Ecto neural progenitor cell (in vitro differentiated cells): ENCODE results near the gene LIPA.

Experiments
- DNase-seq: peaks from one replicate; pipeline ENCODE4 v3.0.0-alpha.2; 2018; ENCODE audit warnings: low spot score

The LIPA gene

DNA sequence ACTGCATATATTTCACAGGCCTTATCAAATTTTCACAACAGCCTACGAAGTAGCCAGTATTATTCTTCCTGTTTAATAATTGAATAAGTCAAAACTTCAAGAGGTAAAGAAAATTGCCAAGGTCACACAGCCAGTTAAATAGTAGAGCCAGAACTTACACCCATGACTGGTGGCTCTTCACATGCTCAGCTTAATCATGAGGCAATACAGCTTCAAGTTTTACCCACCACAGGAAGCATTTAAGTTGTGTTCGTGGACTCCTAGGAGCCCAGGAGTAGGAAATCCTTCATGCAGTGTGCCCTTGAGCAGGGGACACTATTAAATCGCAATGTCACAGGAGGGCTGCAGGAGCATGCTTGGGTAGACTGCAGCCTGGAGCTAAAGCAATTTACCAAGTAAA is 11.1 kb downstream of the LIPA start:
- DNase-seq: no peak

DNA sequence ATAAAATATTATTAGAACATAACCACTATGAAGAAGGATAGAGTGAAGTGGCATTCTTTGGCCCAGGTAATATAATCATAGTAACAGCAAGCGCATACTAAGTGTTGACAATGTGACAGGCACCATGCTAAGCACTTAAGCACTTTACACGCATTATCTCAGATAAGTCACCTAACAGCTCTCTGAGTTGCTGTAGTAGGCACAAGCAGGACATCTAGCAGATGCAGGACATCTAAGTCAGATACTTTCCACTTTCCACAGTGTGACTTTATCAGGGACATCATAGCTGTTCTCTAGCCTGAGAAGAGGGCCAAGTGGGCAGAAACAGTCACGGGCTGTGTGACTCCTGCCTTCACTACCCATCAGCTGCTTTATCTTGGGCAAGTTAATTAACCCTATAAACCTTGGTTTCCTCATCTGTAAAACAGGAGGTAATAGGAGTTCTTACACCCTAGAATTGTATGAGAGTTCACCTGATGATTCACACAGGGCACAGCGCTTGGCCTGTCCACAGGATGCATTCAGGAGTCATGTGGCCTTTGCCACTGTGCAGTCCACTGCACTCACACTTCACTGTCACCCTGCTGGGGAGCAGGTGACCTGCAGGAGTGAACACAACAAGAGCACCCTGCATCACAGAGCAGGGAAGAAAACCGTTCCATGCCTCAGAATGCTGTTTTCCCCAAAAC is 12.5 kb downstream of the LIPA start:
- no peak for DNase-seq

DNA sequence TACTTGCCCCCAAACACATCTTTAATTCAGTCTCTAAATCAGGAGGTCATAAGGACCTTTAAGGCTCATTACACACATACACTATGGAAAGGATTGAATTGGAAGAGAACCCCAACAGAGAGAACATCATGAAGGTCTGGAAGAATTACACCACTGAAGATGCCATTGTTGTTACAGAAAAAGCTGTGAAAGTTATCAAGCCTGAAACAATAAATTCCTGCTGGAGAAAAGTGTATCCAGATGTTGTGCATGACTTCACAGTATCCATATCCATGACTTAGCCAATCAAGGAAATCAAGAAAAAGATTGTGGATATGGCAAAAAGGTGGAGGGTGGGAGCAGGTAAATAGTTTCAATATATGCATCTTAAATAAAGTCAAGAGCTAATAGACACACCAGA is 13.7 kb downstream of the LIPA start:
- no peak for DNase-seq

DNA sequence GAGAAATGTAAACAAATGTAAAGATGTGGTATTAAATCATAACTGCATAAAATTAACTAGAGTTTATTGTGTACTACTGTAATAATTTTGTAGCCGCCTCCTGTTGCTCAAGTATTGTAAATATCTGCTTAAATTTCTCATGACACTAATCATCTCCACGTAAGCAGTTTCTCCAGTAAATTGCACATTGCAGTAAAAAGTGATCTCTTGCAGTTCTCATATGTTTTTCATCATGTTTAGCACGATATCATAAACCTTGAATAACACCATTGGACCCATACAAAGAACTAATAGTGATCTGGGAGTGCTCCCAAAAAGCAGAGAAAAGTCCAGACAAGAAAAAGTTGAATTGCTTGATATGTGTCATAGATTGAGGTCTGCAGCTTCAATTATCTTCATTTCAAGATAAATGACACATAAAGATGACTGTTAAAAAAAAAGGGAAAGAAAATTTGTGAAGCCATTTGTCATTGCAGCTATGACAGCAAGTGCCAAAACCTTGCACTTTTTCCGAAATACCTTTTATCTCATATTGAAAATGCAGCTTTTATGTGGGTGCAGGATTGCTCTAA is 15.3 kb downstream of the LIPA start:
- no peak for DNase-seq

DNA sequence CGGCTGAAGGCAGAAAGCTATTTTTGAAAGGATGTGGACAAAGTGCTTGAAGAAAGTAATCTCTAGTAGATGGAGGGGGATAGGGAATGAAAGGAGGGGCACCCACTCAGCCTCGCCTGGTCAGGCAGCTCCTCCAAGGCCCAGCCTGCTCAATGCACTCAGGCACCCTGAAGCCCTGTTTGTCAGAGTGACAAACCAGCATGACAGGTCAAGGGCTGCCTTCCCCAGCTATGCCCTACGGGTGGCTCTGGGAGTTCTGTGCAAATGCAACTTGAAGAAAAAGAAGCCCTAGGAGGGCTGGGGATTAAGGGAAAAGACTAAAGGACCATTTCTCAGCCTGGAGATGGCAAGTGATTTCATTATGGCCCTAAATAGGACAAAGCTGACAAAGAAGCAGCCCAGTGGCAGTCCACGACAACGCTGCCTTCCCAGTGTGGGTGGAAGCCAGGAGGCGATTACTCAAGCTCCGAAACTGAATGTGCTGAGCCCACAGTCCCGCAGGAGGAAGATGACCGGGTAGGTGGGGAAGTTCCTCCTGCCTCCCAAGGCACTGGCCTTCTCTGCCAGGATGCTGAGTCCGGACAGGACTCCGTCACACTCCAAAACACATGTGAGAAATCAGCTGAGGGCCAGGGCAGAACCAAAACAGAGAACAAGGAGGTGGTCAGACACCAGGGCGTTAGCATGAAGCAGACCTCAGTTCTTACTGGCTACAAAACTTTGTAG is 16.3 kb downstream of the LIPA start:
- DNase-seq: no peak

DNA sequence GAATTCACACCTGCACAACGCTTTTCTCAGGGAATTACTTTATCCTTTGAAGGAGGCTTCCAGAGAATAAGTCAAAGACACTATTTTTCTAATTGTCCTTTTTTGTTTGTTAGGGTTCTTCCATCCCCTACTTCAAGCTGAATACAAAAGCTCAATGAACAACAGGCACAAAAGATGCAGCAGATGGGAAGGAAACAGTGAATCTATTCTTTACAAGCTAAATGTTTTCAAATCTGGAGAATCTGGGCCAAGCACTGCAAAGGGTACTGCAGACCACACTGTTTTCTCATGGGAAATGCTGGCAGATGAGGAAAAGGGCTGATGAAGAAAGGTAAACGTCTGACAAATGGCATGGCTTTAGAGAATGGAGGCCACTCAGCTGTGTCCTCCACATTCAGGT is 18.5 kb downstream of the LIPA start:
- DNase-seq: no peak

DNA sequence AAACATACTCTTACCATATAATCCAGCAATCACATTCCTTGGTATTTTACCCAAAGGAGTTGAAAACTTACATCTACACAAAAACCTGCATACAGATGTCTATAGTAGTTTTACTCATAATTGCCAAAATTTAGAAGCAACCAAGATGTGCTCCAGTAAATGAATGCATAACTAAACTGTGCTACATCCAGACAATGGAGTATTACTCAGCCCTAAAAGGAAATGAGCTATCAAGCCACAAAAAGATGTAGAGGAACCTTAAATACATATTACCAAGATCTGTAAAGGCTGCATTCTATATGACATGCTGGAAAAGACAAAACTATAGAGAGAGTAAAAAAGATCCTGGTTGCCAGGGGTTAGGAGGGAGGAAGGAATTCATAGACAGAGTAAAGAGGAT is 22.6 kb downstream of the LIPA start:
- no peak for DNase-seq

DNA sequence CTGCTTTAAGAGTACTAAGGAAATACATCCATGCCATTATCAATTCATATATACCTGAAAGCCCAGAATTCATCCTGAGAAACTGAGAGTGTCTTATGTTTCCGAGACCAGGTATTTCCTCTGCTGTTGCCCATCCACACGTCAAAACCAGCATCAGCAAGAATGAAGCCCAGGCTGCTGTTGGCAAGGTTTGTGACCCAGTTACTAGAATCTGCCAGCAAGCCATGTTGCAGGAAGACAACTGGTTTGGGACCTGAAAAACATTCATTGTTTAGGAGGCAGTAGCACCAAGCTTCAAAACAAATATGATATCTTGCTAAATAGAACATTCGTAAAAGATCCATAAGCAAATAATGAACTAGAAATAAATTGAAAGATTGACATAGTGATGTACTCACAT is 23.4 kb downstream of the LIPA start:
- DNase-seq: no peak

DNA sequence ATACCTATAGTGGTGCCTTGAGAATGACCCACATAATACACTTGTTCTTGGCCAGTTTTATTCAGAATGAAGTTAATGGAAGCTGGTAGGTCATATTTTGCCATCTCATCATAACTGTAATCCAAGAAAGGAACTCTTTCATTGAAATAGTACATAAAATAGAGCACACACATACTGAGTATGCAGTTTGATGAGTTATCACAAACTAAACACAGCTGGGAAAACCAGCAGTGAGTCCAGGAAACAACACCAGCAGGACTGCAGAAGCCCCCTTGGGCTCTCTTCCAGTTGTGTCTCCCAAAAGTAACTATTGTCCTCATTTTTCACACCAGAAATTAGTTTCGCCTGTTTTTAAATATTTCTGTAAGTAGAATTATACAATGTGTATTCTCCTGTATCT is 24.7 kb downstream of the LIPA start:
- no peak for DNase-seq

DNA sequence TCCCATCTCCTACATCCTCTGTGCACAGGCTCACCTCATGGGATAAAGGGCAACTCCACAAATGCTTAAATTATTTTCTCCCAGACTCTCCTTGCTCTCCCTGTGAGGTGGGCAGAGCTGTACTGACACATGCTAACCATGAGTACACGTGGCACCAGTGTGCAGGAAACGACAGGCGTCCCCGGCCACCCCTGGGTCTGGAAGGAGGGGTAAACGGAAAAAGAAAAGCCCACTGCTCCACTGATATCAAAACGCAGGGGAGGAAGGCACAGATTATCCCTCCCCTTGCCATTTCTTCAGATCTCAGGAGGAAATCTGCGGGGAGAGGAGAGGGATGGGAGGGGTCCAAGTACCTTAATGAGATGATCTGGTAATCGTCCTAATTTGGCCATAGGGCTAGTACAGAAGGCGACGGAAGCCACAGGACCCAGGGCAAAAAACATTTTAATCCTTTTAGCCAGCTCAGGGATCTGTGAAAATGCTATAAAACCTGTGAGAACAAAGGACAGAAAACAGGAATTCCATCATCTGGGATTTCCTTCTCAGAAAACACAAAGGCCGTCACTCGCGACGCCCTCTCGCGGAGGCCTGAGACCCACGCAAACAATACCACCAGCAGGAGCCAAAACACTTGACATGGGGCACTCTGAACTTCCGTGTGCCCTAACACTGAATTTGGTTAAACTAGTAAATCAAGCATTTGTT is 26.7 kb downstream of the LIPA start:
- DNase-seq: no peak

DNA sequence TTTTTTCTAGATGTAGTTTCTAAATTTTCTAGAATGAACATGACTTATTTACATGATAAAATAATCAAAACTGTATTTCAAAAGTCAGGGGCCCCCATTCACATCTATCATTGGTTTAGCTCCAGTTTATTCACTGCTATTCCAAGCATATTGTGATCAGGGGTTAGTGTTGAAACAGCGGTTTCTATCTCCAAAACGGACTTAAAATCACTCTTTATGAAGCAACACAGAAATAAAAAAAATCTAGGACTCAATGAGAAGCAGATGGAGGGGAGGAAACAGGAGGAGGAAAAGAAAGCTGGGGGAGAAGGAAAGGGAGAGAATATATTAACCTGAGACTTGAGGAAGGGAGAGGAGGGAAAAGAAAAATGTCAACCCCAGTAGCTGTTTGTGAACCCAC is 29.7 kb downstream of the LIPA start:
- DNase-seq: no peak

DNA sequence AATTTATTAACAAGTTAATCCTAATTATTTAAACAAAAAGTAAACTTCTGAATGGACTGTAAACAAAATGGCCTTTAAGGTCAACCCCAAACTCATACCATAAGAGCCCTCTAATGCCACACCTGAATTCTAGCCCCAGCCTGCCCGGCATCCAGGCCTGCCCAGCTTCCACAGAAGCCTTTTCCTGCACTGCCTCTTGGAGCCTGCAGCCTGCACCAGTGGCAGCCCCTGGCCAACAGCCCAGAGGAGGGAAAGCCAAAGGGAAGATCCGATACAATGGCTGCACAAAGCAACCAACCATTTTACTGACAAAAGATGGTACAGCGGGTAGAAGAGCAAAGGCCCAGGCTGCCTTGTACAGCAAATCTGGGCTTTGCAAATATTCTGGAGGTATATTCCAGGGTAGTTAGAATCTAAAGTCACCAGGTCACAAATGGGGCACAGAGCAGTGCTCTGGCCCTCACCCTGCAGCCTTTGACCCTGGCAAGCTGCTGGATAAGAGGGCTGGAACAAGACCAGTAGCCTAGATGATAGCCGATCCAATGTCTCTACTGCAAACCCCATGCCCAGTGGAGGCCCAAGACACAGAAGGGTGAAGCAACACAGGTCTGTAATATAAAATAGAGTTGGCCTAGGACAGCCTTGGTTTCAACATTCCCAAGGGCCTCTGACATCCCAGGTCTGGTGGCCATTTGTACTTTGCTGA is 31.9 kb downstream of the LIPA start:
- DNase-seq: no peak

DNA sequence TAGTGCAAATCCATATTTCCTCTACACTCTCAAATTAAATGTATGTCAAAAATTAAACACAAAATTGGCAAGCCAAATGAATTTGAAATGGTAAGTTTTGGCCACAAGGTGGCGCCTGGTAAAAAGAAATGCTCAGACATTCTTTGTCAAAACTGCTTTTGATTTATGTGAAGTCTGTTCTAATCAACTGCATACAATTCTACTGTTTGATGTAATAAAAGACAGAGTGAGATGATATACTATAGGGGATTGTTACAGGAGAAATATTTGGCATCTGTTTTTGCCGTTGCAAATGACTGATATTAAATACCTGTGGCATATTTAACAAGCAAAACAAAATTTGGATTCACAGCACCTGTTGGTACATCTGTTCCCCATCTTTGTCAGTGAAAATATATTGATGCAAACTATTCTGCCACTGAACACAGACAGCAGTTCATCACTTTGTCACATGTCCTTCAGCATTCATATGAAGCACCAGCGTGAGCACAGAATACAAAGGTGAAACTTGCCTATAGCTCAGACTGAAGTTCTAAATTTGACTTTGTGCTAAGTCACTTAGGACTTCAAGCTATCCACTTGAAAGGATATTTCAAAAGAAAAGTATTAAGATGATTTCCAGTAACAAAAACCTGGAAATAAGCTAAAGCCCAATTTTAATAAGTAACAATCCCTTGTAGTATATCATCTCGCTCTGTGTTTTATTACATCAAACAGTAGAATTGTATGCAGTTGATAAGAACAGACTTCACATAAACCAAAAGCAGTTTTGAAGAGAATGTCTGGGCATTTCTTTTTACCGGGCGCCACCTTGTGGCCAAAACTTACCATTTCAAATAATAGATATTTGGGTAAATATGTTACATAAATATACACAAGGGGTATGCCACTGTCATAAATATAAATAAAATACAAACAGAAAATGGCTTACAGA is 34.3 kb downstream of the LIPA start:
- no peak for DNase-seq

DNA sequence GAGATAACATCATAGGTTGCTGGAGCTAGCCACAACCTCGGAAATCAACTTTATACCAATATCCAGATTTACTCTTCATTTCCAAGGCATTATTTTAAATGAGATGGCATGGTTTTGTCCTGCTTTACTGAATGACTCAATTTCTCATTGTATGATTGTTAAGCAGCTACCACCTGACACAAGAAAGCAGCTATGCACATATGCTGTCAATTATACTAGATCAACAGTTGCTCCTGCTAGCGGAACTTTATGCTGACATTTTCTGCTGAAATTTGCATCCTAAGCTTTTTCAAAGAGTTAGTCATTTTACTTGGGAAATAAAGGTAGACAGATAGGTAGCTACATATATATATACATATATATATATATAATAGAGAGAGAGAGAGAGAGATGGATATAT is 35.5 kb downstream of the LIPA start:
- no peak for DNase-seq

DNA sequence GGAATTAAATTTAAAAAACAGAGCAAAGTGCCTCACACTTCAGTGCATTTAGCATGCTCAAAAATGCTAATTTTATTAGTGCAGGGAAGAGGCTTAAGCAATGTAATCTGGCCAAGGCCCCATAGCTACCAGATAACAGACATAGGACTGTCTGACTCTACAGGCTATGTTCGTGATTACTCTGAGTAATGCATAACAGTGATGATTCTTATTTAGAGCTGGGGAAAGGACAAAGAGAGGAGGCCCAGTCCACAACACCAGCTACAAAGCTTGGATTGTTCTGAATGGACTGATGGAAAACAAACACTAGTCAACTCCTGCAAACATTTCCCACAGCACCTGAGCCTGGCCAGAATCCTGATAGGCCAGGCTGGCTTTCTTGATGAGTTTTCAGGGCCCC is 36.1 kb downstream of the LIPA start:
- no peak for DNase-seq

DNA sequence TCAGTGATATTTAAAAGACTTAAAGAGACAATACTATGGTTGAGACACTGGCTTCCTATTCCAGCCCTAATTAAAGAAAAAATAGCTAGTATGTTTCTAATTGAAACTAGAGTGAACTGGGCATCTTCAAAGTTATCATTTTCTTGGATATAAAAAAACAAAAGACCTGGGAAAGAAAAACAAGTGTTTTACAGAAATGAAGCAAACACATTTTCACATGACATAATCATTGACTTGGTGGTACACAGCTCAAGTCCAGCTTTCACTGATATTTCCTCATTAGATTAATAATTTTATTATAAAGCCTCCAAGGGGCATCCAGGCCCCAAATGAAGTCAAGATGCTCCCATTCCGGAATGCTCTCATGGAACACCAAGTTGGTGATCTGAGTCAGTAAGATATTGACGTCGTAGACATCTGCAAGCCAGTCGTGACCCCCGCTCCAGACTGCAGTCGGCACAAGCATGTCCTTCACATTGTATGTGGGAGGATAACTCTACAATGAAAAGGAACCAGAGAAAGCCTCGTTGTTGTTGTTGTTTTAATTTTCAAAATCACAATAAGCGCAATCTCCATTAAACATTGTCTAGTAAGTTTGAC is 36.9 kb downstream of the LIPA start:
- no peak for DNase-seq

DNA sequence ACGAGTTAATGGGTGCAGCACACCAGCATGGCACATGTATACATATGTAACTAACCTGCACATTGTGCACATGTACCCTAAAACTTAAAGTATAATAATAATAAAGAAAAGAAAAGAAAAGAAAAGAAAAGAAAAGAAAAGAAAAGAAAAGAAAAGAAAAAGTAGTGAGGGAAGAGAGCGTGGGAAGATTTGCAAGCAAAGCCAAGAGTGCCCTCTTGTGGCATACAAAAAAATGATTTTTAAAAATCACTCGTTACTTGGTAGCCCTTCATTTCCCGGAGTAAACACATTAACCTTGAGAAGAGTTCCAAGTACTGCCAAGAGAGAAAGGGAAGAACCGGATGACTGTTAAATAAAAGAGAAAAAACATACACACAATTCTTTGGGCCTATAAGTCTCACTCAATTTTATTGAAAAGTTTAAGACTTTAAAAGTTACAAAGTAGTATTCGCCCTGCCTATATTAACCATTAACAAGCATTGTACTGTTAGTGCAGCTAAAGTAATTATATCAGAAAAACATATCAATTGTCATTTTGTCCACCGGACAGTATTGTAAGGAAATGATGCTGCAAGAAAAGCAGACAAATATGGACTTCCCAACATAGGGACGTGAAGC is 38.3 kb downstream of the LIPA start:
- no peak for DNase-seq

DNA sequence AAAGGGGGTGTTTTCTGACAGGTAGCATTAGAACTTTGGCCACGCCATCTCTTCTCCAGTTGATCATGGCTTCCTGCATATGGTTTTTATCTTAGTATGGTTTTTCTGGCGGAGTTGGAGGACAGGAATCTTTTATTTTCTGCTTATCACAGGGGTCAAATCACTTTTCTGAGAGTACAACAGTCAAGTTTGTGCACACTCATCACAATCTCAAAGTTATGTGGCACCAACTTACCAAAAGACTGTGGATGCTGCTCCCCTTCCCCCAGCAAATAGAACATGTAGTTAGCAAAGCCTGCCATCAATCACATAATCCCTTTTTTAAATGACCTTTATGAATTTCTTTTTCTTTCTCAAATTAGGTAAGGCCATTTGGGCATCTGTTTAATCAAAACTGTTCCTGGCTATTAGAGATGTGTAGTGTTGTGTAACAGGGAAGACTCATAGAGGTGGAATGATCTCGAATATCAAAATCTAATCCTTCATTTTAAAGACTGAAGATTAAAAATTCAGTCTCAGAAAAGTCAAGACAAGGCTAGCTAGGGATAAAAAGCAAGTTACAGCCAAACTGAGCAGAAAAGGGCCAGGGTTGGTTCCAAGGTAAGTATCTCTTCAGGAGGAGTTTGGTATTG is 40.7 kb downstream of the LIPA start:
- no peak for DNase-seq

DNA sequence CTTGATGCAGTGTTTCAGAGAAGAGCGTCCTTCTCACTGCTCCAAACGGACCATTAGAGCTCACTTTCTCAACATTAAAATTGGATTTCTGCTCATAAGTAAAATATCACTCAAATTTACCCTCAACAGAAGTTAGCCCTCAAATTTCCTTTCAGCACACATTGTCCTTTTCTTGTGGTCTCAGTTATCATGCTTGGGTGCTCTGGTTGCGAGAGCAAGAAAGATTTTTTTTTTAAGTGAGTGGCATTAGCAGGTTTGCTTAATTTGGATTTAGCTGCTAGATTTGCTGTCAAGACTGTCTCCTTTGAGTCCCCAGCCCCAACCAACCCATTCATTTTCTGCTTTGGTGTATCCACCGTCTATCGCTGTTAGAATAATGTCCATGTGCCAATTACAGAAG is 41.9 kb downstream of the LIPA start:
- no peak for DNase-seq
